H7 (cell line): Measurements from ENCODE around the gene HSPA12A. TPM values are rescaled to one million over a fixed set of nuclear protein-coding genes. Genes with fewer than 3 reads are reported as not detected.

Experiments used
- DNase-seq: peaks from one replicate; pipeline ENCODE4 v3.0.0; 2012
- H3K27me3 ChIP-seq: 2 replicates; pipeline ENCODE4 v1.6.0; 2011; ENCODE audit warnings: mild to moderate bottlenecking, low read length; ENCODE audit not compliant: control insufficient read depth, insufficient read depth
- H3K36me3 ChIP-seq: replicated peaks from 2 replicates; pipeline ENCODE4 v1.5.1; 2011; ENCODE audit warnings: low read length; ENCODE audit not compliant: control insufficient read depth, insufficient read depth
- H3K4me3 ChIP-seq: 2 replicates; pipeline ENCODE4 v1.5.1; 2011; ENCODE audit warnings: low read depth, mild to moderate bottlenecking, control low read depth, low read length, moderate library complexity; ENCODE audit not compliant: insufficient read depth
- total RNA-seq: library from RNA; depleted of rRNA; stranded (reverse); fragments of >200 nt; shearing (Covaris generic); gene quantifications from 2 replicates; pipeline ENCODE4 v1.2.3, GENCODE V29; 2014

The HSPA12A gene
- total RNA-seq, 1 experiment from 2014 or later = 1.9 TPM

GRCh38 chr10:116671274-116671926 lies 71.0 kb downstream of the HSPA12A start:
- peaks cover 2% of the 10 kb centered on the region for H3K36me3 ChIP-seq
- no peak overlapping the region for H3K4me3 ChIP-seq
- peak; percentile 9 for DNase-seq
- no peaks in the 10 kb centered on the region for H3K27me3 ChIP-seq

- no peak overlapping the region for H3K4me3 ChIP-seq
- peaks cover 2% of the 10 kb centered on the region for H3K36me3 ChIP-seq
- no peaks in the 10 kb centered on the region for H3K27me3 ChIP-seq
- peak; percentile 22 for DNase-seq
These were observed 71.7 kb downstream of the HSPA12A start for GRCh38 chr10:116670706-116671105.

GRCh38 chr10:116669832-116670644 lies 72.3 kb downstream of the HSPA12A start:
- peak; percentile 98 for DNase-seq

GRCh38 chr10:116669080-116669479 lies 73.3 kb downstream of the HSPA12A start:
- H3K27me3 ChIP-seq = no peaks in the 10 kb centered on the region
- peak overlapping the region; percentile 8; the same call in 1 of the 2 replicates for H3K4me3 ChIP-seq
- H3K36me3 ChIP-seq = peaks cover 6% of the 10 kb centered on the region
- no peak for DNase-seq

More at GRCh38 chr10:116669832-116670644, 72.3 kb downstream of the HSPA12A start:
- H3K4me3 ChIP-seq = peak overlapping the region; percentile 71
- no peaks in the 10 kb centered on the region for H3K27me3 ChIP-seq
- peaks cover 2% of the 10 kb centered on the region for H3K36me3 ChIP-seq

GRCh38 chr10:116668446-116668845 lies 73.9 kb downstream of the HSPA12A start:
- no peak for DNase-seq

GRCh38 chr10:116668018-116668417 lies 74.3 kb downstream of the HSPA12A start:
- peaks cover 6% of the 10 kb centered on the region for H3K36me3 ChIP-seq
- DNase-seq = no peak

More at GRCh38 chr10:116668446-116668845, 73.9 kb downstream of the HSPA12A start:
- H3K36me3 ChIP-seq = peaks cover 6% of the 10 kb centered on the region
- no peak overlapping the region for H3K4me3 ChIP-seq
- no peaks in the 10 kb centered on the region for H3K27me3 ChIP-seq

GRCh38 chr10:116667484-116667883 lies 74.9 kb downstream of the HSPA12A start:
- H3K4me3 ChIP-seq = no peak overlapping the region
- no peaks in the 10 kb centered on the region for H3K27me3 ChIP-seq
- DNase-seq = no peak
- H3K36me3 ChIP-seq = peaks cover 6% of the 10 kb centered on the region

More at GRCh38 chr10:116668018-116668417, 74.3 kb downstream of the HSPA12A start:
- Histone ChIP-seq H3K4me3 (no peak overlapping the region), H3K27me3 (no peaks in the 10 kb centered on the region)

GRCh38 chr10:116665541-116666125 lies 76.7 kb downstream of the HSPA12A start:
- no peaks in the 10 kb centered on the region for H3K27me3 ChIP-seq
- no peak for DNase-seq
- no peak overlapping the region for H3K4me3 ChIP-seq
- peaks cover 6% of the 10 kb centered on the region for H3K36me3 ChIP-seq

GRCh38 chr10:116664631-116665030 lies 77.7 kb downstream of the HSPA12A start:
- no peaks in the 10 kb centered on the region for H3K27me3 ChIP-seq
- no peak overlapping the region for H3K4me3 ChIP-seq
- H3K36me3 ChIP-seq = peaks cover 6% of the 10 kb centered on the region
- DNase-seq = no peak

GRCh38 chr10:116663342-116663741 lies 79.0 kb downstream of the HSPA12A start:
- DNase-seq = no peak
- H3K36me3 ChIP-seq = peaks cover 6% of the 10 kb centered on the region
- no peak overlapping the region for H3K4me3 ChIP-seq
- no peaks in the 10 kb centered on the region for H3K27me3 ChIP-seq

- no peaks in the 10 kb centered on the region for H3K27me3 ChIP-seq
- H3K36me3 ChIP-seq = peaks cover 4% of the 10 kb centered on the region
- H3K4me3 ChIP-seq = no peak overlapping the region
- DNase-seq = no peak
These were observed 81.5 kb downstream of the HSPA12A start for GRCh38 chr10:116660860-116661259.

- Histone ChIP-seq H3K27me3 (no peaks in the 10 kb centered on the region), H3K36me3 (no peaks in the 10 kb centered on the region), H3K4me3 (no peak overlapping the region)
- DNase-seq = no peak
These were observed 83.2 kb downstream of the HSPA12A start for GRCh38 chr10:116659049-116659670.

- Histone ChIP-seq H3K4me3 (no peak overlapping the region), H3K36me3 (no peaks in the 10 kb centered on the region), H3K27me3 (no peaks in the 10 kb centered on the region)
- DNase-seq = no peak
These were observed 84.4 kb downstream of the HSPA12A start for GRCh38 chr10:116657863-116658551.

- no peaks in the 10 kb centered on the region for H3K36me3 ChIP-seq
- H3K27me3 ChIP-seq = no peaks in the 10 kb centered on the region
- DNase-seq = no peak
- no peak overlapping the region for H3K4me3 ChIP-seq
These were observed 86.3 kb downstream of the HSPA12A start for GRCh38 chr10:116656044-116656443.
